SU-DHL-6 (cell line): ENCODE measurements around the gene HOXB7.

Experiments used
- H2AFZ ChIP-seq: fragments of 200-600 bp; sonication (generic); 2 replicates; pipeline ENCODE4 v1.6.1; 2014; ENCODE audit warnings: low read depth, mild to moderate bottlenecking, moderate library complexity, mixed read lengths, antibody characterized with exemption, low read length; ENCODE audit not compliant: severe bottlenecking
- H3F3A ChIP-seq: fragments of 200-600 bp; shearing (Covaris generic); 2 replicates; pipeline ENCODE4 v1.6.0; 2016; ENCODE audit warnings: antibody characterized with exemption, mild to moderate bottlenecking; ENCODE audit not compliant: insufficient read depth
- H3K27ac ChIP-seq: fragments of 200-600 bp; sonication (generic); 2 replicates; pipeline ENCODE4 v1.5.1; 2016; ENCODE audit warnings: low read depth, mild to moderate bottlenecking, low read length, moderate library complexity, mixed read lengths
- H3K27me3 ChIP-seq: fragments of 200-600 bp; sonication (generic), shearing (Covaris generic); 2 replicates; pipeline ENCODE4 v1.6.0; 2014; ENCODE audit warnings: mild to moderate bottlenecking, low read length
- H3K36me3 ChIP-seq: fragments of 200-600 bp; sonication (generic); 2 replicates; pipeline ENCODE4 v1.6.1; 2014; ENCODE audit warnings: mild to moderate bottlenecking, low read length, mixed read lengths
- H3K4me2 ChIP-seq: fragments of 300-600, 200-600 bp; shearing (Covaris generic), sonication (generic); 2 replicates; pipeline ENCODE4 v1.6.0; 2014; ENCODE audit warnings: low read length, low read depth, mild to moderate bottlenecking; ENCODE audit not compliant: poor library complexity, severe bottlenecking
- H3K4me3 ChIP-seq: fragments of 200-600 bp; sonication (generic); 2 replicates; pipeline ENCODE4 v1.5.1; 2014; ENCODE audit warnings: antibody characterized with exemption, low read length, mild to moderate bottlenecking, mixed read lengths; ENCODE audit not compliant: insufficient read depth, poor library complexity, severe bottlenecking
- H3K79me2 ChIP-seq: fragments of 200-600 bp; sonication (generic); 2 replicates; pipeline ENCODE4 v1.6.1; 2014; ENCODE audit warnings: mild to moderate bottlenecking, low read length, moderate library complexity; ENCODE audit not compliant: insufficient read depth
- H3K9ac ChIP-seq: fragments of 200-600 bp; sonication (generic); 2 replicates; pipeline ENCODE4 v1.7.0; 2014; ENCODE audit warnings: mild to moderate bottlenecking, low read length
- H3K9me2 ChIP-seq: fragments of 200-600 bp; sonication (generic); replicated peaks from 2 replicates; pipeline ENCODE4 v1.6.1; 2014; ENCODE audit warnings: low read length; ENCODE audit not compliant: insufficient read depth
- H3K9me3 ChIP-seq: fragments of 200-600 bp; sonication (generic); 2 replicates; pipeline ENCODE4 v1.6.1; 2014; ENCODE audit warnings: low read length, mixed read lengths; ENCODE audit not compliant: insufficient read depth
- H4K20me1 ChIP-seq: fragments of 200-600 bp; sonication (generic); 2 replicates; pipeline ENCODE4 v1.6.1; 2014; ENCODE audit warnings: low read depth, mild to moderate bottlenecking, antibody characterized with exemption, low read length, moderate library complexity, mixed read lengths
- EZH2phosphoT487 ChIP-seq: fragments of 200-600 bp; sonication (generic), shearing (Covaris generic); conservative IDR thresholded peaks from 2 replicates; pipeline ENCODE4 v1.6.1; 2018; ENCODE audit warnings: mild to moderate bottlenecking, antibody characterized with exemption, low read length, moderate library complexity, mixed read lengths
- TF ChIP-seq, protein P1 (sequence below): fragments of 200-600 bp; sonication (generic); IDR thresholded peaks from one replicate; pipeline ENCODE4 v1.5.1; 2017; ENCODE audit warnings: antibody characterized with exemption, mild to moderate bottlenecking, low read length, moderate library complexity; ENCODE audit not compliant: insufficient read depth, poor library complexity, severe bottlenecking

HOXB7 gene

DNA sequence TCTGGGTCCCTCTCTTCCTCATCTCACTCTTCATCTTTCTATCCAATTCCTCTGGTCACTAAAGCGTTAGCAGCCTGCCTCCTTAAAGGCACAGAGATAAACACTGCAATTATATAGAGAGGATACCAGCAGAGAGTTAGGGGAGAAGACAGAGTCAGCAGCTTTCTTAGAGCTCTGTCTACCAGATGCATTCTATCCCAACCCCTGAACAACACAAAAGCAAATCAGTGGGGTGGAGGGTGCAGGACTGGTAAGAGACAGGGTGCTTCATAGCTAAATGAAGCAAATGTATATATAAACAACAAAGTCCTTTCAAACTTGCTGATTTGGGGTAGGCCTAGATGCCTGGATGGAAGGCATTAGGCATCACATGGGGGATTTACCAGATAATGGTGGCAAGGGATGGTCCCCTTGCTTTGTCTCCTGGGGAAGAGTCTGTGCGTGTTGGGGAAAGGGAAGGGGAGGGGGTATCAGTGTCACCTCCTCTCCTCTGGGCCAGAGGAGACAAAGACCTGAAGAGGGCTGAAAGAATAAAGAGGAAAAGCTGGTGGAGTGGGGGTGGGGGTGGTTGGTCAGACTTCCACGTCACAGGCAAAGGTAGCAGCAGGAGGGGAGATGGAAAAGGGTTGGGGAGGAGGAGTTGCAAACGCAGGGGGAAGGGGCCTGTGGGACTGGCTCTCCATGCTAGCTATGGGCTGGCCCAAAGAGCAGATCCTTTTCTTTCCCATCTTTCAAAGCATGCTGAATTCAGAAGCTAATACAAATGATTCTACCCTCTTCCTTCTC, 44.7 kb downstream of the HOXB7 start:
- no peaks in the 10 kb centered on the region for H3K9me3 ChIP-seq
- no peaks in the 10 kb centered on the region for H3K9me2 ChIP-seq
- no peak overlapping the region for H3K4me3 ChIP-seq
- no peak overlapping the region for H3K9ac ChIP-seq
- H2AFZ ChIP-seq: no peak overlapping the region
- H3K4me2 ChIP-seq: no peak overlapping the region
- H3F3A ChIP-seq: no peaks in the 10 kb centered on the region
- no peak overlapping the region for H3K27ac ChIP-seq
- no peaks in the 10 kb centered on the region for H3K27me3 ChIP-seq
- no peaks in the 10 kb centered on the region for H3K79me2 ChIP-seq
- H3K36me3 ChIP-seq: no peaks in the 10 kb centered on the region
- TF ChIP-seq, protein P1, sequence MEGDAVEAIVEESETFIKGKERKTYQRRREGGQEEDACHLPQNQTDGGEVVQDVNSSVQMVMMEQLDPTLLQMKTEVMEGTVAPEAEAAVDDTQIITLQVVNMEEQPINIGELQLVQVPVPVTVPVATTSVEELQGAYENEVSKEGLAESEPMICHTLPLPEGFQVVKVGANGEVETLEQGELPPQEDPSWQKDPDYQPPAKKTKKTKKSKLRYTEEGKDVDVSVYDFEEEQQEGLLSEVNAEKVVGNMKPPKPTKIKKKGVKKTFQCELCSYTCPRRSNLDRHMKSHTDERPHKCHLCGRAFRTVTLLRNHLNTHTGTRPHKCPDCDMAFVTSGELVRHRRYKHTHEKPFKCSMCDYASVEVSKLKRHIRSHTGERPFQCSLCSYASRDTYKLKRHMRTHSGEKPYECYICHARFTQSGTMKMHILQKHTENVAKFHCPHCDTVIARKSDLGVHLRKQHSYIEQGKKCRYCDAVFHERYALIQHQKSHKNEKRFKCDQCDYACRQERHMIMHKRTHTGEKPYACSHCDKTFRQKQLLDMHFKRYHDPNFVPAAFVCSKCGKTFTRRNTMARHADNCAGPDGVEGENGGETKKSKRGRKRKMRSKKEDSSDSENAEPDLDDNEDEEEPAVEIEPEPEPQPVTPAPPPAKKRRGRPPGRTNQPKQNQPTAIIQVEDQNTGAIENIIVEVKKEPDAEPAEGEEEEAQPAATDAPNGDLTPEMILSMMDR: no peak
- no peak for TF ChIP-seq EZH2phosphoT487
- no peaks in the 10 kb centered on the region for H4K20me1 ChIP-seq

DNA sequence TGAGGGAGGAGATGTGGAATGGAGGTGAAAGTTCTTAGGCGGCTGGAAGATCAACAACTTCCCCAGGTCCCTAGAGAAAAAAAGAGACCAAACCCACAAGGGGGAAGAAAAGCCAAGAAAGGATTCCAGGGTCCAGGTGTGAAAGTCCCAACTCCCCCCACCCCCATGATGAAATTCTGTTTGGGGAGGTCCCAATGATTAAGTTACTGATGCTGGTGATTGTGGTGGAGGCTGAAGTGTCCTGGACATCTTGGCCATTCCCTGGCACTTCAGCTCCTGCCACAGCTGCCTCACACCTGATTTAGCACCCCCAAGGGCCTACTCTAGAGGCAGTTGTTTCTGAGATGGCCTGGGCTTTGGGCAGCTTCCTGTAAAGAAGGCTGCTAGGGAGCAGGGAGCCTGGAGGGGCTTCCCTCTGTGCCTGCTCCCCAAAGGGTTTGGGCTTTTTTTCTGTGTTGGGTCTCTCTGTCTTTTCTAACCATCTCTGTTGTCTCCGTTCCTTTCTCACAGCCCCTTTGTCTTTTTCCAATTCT, 45.7 kb downstream of the HOXB7 start:
- H3K4me3 ChIP-seq: no peak overlapping the region

DNA sequence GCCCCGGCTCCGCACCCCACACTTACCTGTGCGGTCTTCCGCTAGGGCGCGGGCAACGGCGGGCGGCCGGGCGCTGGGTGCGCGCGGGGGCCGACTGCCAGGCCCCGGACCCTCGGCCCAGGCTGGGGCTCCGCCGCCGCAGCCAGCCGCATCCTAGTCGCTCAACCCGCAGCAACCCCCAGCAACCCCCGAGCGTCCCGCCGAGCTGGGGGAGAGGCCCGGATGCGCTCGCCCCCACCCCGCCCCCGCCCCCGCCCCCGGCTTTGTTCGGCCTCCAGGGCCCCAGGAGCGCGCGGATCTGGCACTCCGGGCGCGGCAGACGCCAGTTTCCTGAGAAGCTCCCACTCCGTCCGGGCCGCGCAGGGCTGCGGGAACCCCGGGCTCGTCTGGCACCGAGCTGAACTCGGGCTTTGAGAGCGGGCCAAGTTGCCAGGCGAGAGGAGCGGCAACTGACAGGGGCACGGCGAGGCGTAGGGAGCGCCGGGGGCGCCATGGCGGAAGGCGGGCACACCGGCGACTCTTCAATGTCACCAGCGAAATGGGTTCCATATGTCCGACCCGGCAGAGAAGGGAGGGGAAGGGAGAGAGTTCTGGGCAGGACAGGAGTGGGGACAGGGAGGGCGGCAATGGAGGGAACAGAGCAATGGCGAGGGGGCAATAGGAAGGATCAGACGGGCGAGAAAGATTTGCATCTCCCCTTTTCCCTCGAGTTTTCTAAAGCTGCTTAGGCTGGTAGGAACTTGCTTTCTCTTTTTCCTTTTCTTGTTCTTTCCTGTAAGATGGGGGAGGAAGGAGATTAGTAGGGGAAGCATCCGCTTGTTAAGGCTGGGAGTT, 46.4 kb downstream of the HOXB7 start:
- Histone ChIP-seq H3K4me2 (no peak overlapping the region), H3K9ac (no peak overlapping the region), H3K9me2 (no peaks in the 10 kb centered on the region), H3K79me2 (no peaks in the 10 kb centered on the region), H3K9me3 (no peaks in the 10 kb centered on the region), H3K27ac (no peak overlapping the region), H3K36me3 (no peaks in the 10 kb centered on the region), H4K20me1 (no peaks in the 10 kb centered on the region), H2AFZ (no peak overlapping the region), H3K27me3 (no peaks in the 10 kb centered on the region), H3F3A (no peaks in the 10 kb centered on the region), H3K4me3 (no peak overlapping the region)
- TF ChIP-seq, protein P1: no peak
- TF ChIP-seq EZH2phosphoT487: no peak

More for the DNA sequence above, 45.7 kb downstream of the HOXB7 start:
- H3K4me2 ChIP-seq: no peak overlapping the region
- no peak overlapping the region for H3K27ac ChIP-seq
- no peaks in the 10 kb centered on the region for H3K27me3 ChIP-seq
- no peaks in the 10 kb centered on the region for H4K20me1 ChIP-seq
- no peaks in the 10 kb centered on the region for H3K9me3 ChIP-seq
- no peaks in the 10 kb centered on the region for H3F3A ChIP-seq
- no peaks in the 10 kb centered on the region for H3K79me2 ChIP-seq
- H3K9me2 ChIP-seq: no peaks in the 10 kb centered on the region
- H2AFZ ChIP-seq: no peak overlapping the region
- H3K9ac ChIP-seq: no peak overlapping the region
- no peaks in the 10 kb centered on the region for H3K36me3 ChIP-seq
- no peak for TF ChIP-seq EZH2phosphoT487
- TF ChIP-seq, protein P1: no peak
